Activated CD4-positive, CD25-positive, alpha-beta regulatory T cell (primary cell): Measurements from ENCODE around the gene LDLRAD3.

Source experiments
- DNase-seq, 4 experiments: peaks; one replicate each; lab custom pipeline; 2025; lab: John Stamatoyannopoulos, UW

Gene LDLRAD3

DNA sequence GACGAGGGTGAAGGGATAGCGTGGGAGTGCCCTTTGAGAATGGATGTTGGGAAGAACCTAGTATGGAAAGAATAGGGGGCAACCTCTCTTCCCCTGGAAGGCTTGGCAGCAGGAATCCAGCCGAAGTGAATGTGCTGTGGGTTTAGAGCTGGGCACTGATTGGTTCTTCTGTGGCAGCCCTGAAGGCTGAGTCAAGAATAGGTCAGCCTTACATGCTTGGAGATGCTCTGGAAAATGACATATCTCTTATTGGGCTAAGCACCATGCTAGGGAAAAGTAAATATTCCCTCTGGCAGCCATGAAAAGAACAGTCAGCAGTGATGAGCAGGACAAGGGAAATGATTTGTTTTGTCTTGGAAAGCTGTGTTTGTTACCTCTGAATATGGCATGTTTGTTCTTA, 195.9 kb downstream of the LDLRAD3 start:
- no peak for DNase-seq

DNA sequence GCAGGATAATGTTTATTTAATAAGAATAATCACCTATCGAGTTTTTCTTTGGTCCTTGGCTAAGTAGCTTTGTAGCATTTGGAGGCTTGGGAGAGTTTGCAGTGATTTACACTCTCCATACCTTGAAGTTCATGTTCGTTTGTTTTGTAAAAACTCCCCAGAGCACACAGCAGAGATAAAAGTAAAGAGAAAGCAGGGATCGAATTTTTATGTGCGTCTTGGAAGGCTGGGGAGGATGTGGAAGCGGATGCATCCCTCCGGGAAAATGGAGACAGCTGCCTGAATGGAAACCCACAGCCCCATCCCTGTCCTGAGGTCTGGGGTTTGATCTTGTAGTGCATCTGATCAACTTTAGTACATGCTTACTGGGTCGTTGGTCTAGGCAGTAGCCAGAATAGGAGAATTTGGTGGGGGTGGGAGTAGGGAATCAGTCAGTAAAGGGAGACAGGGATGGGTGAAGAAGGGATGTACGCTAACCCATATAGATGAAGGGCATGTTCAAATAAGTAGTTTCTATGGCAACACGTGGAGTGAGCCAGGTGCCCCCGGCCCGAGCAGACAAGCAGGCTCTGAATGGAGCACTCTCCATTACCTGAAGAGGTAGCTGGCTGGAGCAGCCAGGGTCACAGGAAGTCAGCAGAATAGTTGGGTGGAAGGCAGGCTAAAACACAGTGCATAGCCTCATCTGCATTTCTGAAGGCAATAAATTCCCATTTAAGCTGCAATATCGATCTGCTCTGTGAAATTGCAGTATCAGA, 197.5 kb downstream of the LDLRAD3 start:
- DNase-seq: no peak

DNA sequence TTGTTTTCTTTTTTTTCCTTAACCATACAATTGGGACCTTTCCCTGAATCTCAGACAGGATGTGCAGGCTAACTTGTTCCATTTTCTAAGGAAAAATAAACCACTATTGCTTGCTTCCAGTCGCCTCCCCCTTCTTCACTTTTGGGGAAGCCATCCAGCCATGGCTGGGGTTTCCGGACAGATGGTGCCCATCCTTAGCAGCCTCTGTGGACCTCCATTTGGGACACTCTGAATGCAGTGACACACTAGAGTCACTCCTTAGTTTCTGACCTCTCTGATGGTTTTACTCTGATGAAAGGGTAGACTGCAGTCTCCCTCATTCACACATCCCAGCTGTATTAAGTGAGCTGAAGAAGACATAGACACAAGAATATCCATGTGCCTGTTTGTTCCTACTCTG, 198.1 kb downstream of the LDLRAD3 start:
- DNase-seq: no peak

DNA sequence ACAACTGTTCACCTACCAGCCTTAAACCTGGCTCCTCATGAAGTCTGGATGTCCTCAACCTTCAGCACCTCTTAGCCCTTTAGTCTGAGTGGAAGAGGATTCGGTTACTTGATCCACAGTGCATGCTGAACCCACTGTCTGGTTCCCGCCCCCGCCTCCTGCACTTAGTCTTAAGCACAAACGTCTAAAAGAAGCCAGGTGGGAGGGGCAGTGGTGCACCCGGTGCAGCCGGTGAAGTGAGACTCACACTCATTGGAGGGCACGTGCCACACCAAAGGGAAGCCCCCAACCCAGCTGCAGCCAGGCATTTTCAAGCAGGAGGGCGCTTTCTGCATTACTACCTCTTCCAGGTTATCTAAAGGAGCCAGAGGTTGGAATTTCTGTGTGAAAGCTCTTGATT, 198.6 kb downstream of the LDLRAD3 start:
- no peak for DNase-seq

GRCh38 chr11:36142879-36143278, 199.0 kb downstream of the LDLRAD3 start:
- DNase-seq: no peak

- no peak for DNase-seq
Observed at GRCh38 chr11:36146437-36146836, 202.6 kb downstream of the LDLRAD3 start.

DNA sequence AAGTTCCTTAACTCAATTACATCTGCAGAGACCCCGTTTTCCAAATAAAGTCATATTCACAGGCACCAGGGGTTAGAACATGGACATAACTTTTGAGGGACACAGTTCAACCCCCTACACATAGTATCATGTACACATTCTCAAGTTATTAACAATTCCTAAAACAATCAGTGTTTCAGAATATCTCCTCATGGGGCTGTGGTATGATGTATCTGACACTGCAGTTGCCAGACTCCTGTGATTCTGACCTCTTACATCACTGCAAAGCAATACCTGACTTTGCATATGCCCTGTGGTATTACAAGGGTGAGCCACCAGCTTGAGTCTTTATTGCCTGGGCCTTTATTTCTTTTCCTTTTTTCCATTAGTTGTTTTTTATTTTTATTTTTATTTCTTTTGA, 203.6 kb downstream of the LDLRAD3 start:
- DNase-seq: no peak

DNA sequence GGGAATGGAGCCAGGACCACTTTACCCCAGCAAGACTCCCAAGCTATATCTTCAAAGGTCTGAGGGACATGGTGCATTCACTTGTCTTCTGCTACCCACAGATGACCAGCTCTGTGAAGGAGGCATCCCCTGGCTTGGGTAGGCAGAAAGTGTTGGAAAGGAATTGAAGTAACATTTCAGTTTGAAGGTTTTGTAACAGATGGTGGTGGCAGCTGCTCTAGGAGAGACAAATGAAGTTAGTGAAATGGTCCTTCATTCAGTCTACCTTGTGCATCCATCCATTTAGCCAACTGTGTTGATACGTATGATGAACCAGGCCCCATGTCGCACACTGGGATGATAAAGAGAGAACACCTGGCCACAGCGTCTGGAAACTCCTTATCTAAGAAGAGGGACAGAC, 204.8 kb downstream of the LDLRAD3 start:
- DNase-seq: no peak

DNA sequence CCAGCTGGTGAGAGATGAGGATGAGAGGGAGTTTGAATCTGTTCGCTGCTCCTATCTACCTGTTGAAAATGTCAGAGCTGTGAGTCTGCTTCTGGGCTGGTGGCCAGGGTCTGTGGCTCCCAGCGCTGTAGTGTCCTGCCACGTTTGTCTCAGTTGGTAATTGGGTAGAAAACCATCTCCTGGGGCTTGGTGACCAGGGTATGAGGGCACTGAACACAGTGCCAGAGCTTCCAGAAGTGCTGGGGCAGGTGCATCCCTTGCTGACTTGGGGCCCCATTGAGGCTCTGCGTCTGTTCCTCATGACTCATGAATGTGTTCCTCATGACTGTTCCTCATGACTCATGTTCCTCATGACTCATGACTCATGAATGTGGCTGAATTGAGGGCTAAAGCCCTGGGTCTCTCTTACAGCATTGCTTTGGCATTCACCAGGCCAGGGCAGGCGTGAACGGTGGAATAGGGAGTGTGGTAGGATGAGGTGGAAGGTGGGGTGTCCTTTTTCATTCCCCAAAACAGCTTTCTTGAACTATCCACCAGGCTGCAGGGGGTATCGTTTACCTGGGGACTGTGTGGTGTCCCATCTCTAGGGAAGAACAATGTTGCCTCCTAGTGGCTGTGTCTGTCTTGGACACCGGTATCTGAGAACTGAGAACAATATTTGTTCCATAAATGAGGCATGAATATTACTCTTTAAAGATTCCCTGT, 205.8 kb downstream of the LDLRAD3 start:
- no peak for DNase-seq

DNA sequence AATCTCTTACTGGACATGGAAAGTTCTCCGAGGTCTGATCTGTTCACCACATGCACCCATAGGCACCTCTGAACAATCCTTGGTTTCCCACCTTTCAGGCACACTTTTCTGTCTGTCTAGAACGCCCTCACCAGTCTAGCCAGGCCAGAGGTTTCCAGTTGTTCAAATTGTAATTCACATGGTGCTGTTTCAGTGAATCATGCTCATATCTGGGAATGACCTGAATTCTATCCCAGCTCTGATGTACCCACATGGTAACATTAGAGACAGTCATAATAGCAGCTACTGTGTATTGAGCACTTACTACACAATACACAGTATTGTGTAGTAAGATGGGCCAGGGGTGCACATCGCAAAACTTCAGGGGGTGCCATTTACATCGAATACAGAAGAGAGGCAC, 207.1 kb downstream of the LDLRAD3 start:
- DNase-seq: no peak

DNA sequence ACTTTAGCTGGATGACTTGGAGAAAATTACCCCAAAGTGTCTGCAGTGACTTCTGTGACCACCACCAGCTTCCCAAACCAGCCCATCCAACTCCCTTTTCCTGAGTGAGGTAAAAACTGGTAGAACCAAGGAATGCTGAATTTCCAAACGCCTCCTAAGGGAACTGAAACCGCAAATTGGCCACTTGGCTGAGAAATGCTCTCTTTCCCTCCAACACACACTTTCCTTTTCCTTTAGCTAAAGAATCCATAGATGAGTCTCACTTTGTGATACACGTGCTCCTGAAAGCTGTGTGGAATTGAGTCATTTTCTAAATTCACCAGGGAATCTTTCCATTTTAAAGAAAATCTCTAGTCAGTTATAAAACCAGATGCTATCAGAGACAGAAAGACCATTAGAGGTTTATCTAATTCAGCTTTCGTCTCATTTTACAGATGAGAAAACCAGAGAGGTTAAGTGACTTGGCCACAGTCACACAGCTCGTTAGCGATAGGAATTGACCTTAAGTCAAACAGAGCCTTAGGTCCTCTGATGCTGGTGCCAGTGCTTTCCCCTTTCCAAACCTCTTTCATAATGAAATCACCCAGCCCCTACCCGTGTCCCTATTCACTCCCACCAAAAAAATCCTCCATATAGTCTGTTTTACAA, 208.2 kb downstream of the LDLRAD3 start:
- no peak for DNase-seq

DNA sequence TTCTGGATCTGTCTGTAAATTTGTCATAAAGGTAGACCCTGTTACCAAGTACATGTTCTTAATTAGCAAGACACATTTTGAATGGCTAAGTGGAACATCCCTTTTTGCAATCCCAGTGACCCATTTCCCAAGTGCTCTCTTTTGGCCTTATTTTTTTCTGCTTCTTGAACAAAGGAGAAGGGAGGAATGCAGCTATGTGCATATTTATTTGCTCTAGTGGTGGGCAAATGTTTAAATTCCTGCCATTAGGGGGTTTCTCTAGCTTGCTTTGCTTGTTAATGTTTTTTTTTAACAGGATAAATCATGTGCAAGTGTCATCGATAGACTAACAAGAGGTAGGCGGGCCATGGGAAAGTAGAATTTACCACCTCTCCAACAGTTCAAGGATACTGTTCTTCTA, 209.7 kb downstream of the LDLRAD3 start:
- DNase-seq: no peak

DNA sequence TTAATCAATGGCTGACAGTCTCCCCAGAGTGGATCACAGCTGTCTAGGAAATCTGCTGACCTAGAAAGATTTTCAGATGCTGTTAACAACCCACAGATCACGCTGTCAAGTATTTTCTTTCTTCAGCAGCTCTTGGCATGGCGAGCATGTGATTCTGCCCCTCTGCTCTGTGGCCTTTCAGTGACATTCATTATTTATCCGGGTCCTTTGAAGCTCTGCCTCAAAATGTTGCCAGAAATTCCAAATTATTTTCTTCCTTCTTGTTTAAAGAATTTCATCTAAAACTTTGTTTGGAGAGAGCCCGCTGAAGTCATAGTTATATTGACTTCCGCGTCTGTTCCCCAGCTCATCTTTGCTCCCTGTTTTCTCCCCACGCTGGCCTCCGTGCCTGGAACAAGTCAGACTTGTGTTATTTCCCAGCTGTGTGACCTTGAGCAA, 211.3 kb downstream of the LDLRAD3 start:
- no peak for DNase-seq

DNA sequence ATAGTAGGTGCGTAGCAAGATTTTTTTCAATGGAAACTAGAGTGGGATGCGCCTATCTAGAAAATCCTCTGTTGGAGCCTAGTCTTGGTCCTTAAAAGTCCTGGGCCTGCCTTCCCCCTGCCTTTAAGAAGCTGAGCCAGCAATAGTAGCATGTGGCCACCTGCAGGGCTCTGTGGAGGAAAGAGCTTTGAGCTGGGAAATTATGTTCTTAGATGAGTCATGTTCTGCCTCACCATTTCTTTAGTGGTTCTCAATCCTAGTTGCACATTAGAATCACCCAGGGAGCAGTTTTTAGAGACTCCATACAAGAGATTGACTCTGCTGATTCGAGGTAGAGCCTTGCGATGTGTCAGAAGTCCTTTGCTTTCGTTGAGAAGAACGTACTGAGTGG, 211.9 kb downstream of the LDLRAD3 start:
- DNase-seq: no peak

DNA sequence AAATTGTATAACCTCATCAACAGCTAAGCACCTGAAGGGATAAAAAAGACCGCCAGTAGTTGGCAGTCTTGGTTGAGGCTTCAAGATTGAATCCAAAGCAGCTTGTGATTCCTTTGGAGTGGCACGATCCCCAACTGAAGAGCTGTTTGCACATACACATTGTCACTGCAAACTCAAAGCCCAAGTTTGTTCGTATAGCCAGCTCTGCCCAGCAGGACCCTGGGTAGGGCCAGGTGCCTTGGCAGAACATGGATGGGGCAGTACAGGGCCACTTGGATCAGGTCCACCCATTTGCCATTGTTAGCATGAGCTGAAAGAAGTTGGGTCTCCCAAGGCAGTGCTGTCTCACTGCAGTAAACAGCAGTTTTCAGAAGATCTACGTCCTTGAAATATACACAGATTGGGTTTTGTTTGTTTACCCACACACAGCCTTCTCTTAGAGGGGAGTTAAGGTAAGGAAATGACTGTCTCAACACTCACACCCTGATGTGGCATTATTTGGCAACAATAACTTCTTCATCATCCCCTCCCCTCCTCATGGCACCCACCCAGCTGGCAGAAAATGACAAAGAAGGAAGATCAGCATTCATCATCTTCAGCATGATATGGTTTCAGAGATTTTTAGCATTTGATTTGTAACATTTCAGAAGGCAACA, 212.4 kb downstream of the LDLRAD3 start:
- DNase-seq: no peak

DNA sequence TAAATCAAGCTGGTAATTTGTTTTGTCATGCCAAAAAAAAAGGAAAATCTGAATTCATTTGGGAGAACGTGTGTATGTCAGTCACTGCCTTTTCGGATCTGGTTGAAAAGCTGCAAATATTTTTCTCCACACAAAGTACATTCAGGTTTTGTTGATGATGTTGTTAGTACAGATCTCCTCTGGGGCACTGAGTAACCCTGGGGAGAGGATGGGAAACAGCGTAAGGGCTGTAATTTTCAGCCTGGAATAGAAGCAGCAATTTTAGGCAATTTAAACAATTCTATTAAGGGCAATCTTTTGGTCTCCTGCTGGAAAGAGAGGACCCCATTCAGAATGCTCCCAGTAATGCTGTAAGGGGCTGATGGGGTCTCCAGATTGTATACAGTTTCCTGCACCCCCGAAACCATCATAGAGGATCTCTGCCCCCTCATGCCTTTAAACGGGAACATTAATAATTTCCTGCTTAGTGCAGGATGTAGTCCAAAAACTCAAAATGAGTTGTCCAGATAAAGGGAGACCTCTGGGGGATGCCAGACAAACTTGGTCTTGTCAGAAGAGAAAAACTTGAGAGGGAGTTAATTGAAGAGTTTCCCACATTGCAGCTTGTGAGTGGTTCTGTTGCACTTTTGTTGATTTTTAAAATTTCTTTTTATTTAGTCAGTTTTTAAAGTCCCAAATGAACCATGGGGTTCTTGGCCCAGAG, 213.1 kb downstream of the LDLRAD3 start:
- no peak for DNase-seq

DNA sequence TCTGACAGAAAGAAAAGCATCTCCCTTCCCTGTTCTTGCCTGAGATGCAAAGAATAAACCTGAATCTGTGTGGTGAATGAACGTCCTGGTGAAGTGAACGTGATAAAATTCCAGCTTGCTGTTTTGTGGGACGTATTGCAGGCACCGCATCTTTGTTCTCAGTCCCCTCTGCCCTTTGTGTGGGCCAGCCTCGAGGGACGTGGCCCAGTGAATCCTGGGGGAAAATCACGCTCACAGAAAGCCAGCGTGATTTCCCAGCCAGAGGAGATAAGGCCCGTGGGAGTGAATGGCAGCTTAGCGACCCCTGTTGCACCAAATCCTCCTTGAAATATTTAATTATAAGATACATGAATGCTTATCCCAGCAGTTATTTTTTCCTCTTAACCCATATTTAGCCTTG, 216.2 kb downstream of the LDLRAD3 start:
- no peak for DNase-seq

DNA sequence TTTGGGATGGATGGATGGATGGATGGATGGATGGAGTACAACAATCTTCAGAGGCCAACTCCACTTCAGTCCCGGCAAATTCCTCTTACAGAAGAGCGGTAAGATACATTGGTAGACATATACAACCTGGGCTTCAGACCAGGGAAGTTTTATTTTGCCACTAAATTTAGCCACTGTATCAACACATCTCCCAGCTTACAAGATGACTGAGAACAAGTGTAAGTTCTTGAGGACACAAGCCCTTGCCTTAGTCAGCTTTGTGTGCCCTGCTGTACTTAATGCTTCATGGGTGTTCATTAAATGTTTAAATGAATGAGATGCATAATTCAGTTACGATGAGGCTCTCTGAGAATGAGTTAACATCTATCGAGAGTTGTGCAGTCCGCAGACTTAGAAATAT, 217.7 kb downstream of the LDLRAD3 start:
- no peak for DNase-seq

DNA sequence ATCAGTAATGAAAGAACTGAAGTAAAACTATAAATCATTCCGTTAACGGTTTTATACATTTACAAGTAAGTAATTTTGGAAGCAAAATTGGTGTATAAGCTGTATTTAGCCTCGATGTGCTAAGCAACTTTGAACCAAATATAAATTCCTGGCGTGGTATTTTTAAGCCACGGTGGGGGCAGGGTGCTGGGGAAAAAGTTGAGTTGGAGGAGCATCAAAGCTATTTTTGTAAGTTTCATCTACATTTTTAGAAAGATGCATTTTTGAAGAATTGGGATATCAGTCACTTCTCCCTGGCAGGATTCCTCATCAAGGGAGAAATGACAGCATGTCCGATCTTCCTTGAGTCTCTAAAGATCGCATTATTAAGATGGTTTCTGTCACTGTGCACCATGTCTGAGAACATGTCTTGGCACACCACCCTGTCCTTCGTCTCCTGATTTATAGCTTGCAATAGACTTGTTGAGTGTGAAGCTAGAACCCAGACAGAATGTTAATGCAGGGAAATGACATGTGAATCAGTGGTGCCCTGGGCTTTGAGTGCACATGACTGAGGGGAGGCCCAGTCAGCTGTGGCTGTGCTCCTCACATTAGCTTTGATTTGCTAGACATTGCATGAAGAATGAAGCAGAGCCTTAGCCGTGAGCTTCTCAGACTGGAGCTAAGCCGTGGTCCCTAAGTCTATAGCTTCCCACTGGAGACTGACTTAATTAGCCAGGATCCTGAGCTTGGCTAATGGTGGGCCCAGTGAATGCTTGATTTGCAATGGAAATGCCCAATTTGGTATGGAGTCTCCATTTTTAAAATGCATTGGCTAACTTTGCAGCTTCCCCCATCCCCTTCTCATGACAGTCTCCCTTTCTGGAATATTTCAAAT, 218.4 kb downstream of the LDLRAD3 start:
- DNase-seq: no peak

DNA sequence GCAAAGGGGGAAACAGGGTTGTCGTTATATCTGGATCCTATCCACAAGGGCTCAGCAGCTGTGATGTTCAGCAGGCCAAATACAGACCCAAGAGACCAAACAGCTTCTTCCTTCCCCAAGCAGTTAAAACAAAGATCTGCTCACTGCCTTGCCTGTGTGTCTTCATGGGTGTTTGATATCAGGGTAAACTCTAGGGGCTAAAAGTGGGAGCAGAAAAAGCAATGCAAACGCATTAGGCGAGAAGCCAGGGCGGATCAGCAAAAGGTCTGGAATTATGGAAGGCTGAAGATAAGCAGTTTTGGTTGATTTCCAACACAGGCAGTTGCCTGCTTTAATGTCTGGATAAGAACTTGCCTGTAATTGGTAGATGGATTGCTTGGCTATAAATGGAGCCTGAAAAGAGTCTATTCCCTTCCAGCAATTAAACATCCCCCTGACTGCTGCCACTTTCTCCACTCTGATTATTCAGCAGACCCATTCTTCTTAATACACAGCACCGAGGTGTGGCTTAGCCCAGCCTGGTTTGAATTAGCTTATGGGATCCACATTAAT, 219.1 kb downstream of the LDLRAD3 start:
- no peak for DNase-seq
